GM12875 (cell line): ENCODE data around the gene RPL31.

Source experiments
- H3K4me3 ChIP-seq: one replicate; pipeline ENCODE4 v1.5.1; 2011; ENCODE audit warnings: low read depth, low read length, control low read depth
- TF ChIP-seq, protein P1 (sequence below): IDR thresholded peaks from 2 replicates; pipeline ENCODE4 v1.5.1; 2011; ENCODE audit warnings: low read depth, mild to moderate bottlenecking, control low read depth, inconsistent platforms, low read length, moderate library complexity, borderline replicate concordance; ENCODE audit not compliant: insufficient read depth

The RPL31 gene

DNA sequence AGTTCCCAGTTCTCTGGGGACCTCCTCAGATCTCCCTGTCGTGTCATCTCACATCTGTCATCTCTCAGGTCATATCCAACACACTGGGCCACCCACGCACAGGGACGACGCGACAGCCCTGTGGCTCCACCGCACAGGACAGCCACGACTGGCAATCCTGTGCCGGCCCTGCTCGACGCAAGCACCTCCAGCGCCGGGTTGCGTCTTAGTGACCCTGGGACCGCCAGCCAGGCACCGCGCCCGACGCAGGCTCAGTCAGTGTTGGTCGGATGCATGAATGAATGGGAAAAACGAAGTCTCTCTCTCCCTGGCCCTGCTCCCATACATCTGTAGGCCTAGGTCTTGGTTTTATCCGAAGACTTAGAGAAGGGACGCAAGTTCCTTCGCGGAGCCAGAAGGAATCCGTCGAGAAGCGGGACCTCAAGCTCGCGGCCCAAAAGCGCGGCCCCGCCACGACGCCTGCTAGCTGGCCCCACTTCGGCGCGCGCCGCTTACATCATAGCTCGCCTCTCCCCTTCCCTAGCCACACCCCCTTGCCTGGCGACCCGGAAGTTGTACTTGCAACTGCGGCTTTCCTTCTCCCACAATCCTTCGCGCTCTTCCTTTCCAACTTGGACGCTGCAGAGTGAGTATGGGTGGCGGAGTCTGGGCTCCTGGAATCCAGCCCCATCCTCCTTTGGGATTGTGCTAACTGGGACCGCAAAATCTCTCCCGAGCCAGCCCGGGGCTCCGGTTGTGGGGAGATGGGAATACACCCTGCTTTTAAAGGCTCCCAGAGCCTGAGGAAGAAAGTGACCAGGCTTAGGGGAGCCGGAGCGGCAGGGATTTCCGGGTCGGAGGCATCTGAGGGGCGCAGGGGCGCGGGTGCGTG lies at the start of gene RPL31:
Gene RPL31 (plus strand): TSS at position 599 of the 871 bp plus-strand sequence. CDS start 413 bp downstream, outside the sequence.
- TF ChIP-seq, protein P1, sequence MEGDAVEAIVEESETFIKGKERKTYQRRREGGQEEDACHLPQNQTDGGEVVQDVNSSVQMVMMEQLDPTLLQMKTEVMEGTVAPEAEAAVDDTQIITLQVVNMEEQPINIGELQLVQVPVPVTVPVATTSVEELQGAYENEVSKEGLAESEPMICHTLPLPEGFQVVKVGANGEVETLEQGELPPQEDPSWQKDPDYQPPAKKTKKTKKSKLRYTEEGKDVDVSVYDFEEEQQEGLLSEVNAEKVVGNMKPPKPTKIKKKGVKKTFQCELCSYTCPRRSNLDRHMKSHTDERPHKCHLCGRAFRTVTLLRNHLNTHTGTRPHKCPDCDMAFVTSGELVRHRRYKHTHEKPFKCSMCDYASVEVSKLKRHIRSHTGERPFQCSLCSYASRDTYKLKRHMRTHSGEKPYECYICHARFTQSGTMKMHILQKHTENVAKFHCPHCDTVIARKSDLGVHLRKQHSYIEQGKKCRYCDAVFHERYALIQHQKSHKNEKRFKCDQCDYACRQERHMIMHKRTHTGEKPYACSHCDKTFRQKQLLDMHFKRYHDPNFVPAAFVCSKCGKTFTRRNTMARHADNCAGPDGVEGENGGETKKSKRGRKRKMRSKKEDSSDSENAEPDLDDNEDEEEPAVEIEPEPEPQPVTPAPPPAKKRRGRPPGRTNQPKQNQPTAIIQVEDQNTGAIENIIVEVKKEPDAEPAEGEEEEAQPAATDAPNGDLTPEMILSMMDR: no peak
- peak within 1 kb of the TSS; percentile 69 for H3K4me3 ChIP-seq

DNA sequence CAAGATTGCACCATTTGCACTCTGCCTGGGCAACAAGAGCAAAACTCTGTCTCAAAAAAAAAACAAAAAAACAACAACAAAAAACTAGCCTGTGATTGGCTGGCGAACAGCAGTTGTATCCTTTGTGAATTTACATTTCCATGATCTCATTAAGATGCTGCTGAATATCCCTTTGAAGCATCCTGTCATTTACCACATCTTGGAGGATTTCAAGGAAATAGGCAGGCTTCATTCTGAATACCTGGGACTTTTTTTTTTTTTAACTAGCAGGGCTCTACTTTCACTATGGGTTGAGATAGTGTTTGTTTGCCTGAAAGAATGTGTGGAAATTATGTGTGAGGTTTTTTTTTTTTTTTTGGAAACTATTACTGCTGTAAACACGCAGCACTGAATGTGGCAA lies 49.6 kb upstream of the RPL31 start:
- no peak overlapping the region for H3K4me3 ChIP-seq
- TF ChIP-seq, protein P1: no peak

DNA sequence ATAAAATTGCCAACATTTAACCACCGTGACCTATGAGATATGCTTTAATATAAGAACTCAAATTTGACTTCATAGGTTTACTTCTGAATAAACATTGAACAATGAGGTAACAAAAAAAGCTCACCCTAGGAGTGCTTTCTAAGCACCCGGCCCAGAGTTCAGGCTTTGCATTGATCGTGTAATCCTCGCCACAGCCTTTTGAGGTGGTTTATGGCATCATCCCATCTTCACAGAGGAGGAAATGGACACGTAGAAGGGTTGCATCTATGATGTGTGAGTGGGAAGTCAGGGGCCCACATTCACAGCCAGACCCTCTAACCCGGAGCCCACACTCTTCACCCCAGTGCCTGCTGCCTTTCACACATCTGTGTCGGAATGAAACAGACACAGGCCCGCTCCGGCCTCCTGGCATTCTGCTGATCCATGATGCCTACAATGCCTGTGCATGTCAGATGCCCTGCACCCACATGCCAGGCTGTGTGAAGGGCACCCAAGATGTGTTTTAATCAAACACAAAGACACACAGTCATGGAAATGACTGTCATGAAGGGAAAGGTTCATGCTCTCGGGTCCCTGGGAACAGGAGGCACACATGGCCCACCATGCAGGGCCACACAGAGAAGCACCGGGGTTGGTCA lies 48.6 kb upstream of the RPL31 start:
- H3K4me3 ChIP-seq: no peak overlapping the region
- TF ChIP-seq, protein P1: no peak

DNA sequence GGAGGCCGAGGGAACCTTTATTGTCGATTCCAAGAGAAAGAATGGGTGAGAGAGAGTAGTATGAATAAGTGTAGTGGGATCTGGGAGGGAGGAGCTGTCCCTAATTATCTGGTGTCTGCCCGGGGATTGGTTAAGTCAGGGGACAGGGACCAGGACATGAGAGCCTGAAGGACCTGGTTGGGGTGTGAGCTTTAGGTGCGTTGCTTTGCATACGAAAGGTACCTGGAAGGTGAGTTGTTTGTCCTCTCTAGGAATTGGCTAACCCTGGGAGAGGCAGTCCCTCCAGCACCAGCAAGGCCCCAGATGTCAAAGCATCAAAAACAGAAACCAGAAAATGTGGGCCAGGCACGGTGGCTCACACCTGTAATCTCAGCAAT lies 48.1 kb upstream of the RPL31 start:
- TF ChIP-seq, protein P1: no peak
- no peak overlapping the region for H3K4me3 ChIP-seq

DNA sequence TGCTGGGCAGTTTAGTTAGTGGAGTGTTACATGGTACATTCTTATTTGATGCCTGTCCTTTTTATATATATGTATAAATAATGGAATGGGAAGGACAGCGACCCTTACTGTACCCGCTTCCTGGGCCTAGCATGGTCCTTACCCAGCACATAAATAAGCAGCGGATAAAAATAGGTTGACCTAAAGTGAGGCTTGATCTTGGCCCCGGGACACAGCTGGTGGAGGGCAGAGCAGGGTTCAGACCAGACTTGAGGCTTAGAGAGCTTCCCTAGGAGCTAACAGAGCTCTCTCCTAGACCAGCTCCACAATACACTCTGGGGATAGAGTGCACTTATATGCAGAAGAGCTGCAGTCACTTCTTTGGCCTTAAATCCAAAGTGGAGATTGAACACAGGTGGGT lies 46.9 kb upstream of the RPL31 start:
- TF ChIP-seq, protein P1: no peak
- no peak overlapping the region for H3K4me3 ChIP-seq

DNA sequence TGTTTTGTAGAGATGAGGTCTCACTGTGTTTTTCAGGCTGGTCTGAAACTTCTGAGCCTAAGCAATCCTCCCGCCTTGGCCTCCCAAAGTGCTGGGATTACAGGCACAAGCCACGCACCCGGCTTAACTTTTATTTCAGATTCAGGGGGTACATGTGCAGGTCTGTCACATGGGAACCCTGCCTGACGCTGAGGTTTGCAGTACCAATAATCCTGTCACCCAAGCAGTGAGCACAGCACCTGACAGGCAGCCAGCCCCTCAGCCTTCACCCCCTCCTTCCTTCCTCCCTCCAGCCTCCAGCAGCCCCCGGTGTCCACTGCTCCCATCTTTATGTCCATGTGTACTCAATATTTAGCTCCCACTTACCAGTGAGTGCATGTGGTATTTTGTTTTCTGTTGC lies 46.0 kb upstream of the RPL31 start:
- TF ChIP-seq, protein P1: no peak
- H3K4me3 ChIP-seq: no peak overlapping the region

DNA sequence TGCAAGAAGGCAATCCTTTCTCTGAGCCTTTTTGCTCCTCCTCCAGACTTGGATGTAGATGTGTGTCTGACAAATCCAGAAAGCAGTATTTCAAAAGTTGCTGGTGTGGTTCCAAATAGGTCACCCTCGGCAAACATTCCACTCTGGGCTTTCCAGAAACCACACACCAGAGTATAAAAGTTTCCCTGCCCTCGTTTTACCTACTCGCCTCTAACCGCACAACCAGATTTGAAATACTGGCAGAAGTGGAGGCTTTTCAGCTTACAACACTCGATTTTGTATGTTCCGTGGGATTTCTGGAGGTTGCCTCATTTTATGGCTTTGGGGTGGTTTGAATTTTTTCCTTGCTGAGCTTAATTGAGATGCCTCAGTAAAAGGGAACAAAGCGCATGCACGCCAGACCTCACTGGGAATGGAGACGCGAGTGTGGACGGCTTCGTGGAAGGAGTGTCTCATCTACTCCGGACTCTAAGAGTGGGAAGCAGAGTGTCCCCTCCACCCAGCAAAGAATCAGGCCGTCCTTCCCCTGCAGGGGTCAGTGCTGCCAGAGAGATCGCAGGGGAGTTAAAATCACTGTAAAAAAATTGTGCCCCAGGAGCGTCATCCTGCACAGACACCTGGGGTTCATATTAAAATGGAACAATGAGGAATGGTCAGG lies 44.0 kb upstream of the RPL31 start:
- no peak overlapping the region for H3K4me3 ChIP-seq
- TF ChIP-seq, protein P1: no peak
